Peyer's patch (tissue), 4 donors: Measurements from ENCODE around the gene MPV17.
"Not testable (repeated sequence)": the region's sequence is repeated elsewhere in the genome, so short reads cannot be mapped to it uniquely, and the experiment has no call there.

ENCODE experiments used
- POLR2A ChIP-seq, 2 donors: fragments of 450-650 bp; IDR thresholded peaks; one replicate each; pipeline ENCODE4 v1.5.1; 2017; ENCODE audit warnings: antibody characterized with exemption in 2 of 2, mild to moderate bottlenecking in 2 of 2, moderate library complexity in 2 of 2
- TF ChIP-seq, protein P1 (sequence below), 6 experiments: fragments of 450-650 bp in 4 of 6; fragments of 200-600 bp in 2 of 6; sonication (generic) in 1 of 6; IDR thresholded peaks; one replicate each; pipeline ENCODE4 v1.5.1; 2017 to 2019; ENCODE audit warnings: antibody characterized with exemption in 6 of 6, mild to moderate bottlenecking in 3 of 6, moderate library complexity in 1 of 6

DNA sequence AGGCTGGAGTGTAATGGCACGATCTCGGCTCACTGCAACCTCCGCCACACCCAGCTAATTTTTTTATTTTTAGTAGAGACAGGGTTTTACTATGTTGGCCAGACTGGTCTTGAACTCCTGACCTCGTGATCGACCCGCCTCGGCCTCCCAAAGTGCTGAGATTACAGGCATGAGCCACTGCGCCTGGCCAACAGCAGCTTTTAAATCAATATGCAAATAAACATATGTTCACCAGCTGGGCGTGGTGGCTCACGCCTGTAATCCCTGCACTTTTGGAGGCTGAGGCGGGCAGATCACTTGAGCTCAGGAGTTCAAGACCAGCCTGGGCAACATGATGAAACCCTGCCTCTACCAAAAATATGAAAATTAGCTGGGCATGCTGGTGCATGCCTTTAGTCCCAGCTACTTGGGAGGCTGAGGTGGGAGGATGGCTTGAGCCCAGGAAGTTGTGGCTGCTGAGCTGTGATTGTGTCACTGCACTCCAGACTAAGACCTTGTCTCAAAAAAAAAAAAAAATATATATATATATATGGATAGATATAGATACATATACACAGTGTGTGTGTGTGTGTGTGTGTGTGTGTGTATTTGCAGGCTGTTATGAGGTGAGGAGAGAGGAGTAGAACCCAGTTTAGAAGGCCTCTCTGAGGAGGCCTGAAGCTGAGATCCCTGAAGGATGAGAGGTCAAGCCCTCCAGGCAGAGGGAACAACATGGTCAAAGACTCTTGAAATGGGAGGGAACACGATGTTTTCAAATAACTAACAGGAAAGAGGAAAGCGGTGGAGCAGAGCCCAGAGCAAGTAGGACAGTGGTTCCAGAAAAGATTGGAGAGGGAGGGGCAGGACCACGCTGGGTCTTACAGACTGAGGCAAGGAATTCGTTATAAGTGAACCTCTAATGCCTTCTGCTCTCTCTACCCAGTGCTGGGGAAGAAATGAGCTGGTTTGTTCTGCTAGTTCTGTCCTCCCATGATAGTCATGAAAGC lies 50.1 kb downstream of the MPV17 start:
- TF ChIP-seq, protein P1, sequence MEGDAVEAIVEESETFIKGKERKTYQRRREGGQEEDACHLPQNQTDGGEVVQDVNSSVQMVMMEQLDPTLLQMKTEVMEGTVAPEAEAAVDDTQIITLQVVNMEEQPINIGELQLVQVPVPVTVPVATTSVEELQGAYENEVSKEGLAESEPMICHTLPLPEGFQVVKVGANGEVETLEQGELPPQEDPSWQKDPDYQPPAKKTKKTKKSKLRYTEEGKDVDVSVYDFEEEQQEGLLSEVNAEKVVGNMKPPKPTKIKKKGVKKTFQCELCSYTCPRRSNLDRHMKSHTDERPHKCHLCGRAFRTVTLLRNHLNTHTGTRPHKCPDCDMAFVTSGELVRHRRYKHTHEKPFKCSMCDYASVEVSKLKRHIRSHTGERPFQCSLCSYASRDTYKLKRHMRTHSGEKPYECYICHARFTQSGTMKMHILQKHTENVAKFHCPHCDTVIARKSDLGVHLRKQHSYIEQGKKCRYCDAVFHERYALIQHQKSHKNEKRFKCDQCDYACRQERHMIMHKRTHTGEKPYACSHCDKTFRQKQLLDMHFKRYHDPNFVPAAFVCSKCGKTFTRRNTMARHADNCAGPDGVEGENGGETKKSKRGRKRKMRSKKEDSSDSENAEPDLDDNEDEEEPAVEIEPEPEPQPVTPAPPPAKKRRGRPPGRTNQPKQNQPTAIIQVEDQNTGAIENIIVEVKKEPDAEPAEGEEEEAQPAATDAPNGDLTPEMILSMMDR (IDR thresholded peaks at IDR 0.05): not testable (repeated sequence)
- TF ChIP-seq POLR2A (IDR thresholded peaks at IDR 0.05): not testable (repeated sequence)
